NCI-H460 (cell line): Measurements from ENCODE around the gene IRF4. TPM values are rescaled to one million over a fixed set of nuclear protein-coding genes. Genes with fewer than 3 reads are reported as not detected.

Experiments used
- DNase-seq: peaks from one replicate; pipeline ENCODE4 v3.0.0-alpha.2; 2016; ENCODE audit warnings: low read depth; ENCODE audit errors: extremely low read depth
- total RNA-seq: library from RNA; depleted of rRNA; stranded (reverse); fragments of >200 nt; shearing (Covaris generic); gene quantifications from 2 replicates; pipeline ENCODE4 v1.2.3, GENCODE V29; 2014; rRNA removed

Gene IRF4
- total RNA-seq, 1 experiment from 2014 or later: 0.67 TPM

DNA sequence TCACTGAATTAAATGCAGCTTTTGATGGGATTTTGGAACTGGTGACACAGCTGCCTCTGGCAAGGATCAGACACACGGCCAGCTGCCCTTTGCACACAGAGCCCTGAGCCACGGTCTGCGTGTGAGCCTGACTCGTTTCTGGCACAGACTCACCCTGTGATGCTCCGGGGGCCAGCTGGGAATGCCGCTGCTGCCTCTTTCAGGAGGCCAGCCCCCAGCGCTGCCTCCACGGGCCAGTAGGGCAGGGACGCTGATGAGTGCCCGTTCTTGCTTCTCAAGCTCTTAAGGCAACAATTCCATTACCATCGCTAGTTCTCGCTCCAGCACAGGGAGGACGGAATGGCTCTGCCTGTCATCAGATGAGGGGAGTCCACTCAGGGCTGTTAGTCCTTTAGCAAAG, 61.6 kb downstream of the IRF4 start:
- no peak for DNase-seq

DNA sequence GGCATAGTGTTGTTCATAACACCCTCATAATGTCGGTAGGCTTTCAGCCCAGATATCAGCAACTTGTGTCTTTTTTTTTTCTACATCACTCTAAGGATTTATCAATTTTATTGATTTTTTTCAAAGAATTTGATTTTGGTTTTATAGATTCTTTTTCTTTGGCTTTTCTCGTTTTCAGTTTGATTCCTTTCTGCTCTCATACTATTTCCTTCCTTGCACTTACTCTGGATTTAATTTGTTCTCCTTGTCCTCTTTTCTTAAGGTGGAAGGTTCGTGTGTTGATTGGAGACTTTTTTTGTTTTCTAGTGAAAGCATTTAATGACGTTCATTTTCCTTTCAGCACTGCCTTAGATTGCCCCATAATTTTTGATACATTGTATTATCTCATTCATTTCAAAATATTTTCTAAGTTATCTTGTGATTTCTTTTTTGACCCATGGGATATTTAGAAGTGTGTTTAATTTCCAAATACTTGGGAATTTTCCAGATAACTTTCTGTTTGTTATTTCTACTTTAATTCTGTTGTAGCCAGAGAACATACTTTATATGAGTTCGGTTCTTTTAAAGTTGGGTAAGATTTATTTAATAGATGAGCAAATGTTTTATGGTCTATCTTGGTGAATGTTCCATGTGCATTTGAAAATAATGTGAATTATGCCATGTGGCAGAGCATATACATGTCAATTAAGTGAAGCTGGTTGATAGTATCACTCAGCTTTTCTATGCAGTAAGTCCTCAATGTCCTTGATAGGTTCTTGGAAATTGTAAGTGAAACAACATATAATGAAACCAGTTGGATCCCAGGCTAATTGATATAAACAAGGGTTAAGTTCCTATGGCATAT, 62.8 kb downstream of the IRF4 start:
- no peak for DNase-seq

DNA sequence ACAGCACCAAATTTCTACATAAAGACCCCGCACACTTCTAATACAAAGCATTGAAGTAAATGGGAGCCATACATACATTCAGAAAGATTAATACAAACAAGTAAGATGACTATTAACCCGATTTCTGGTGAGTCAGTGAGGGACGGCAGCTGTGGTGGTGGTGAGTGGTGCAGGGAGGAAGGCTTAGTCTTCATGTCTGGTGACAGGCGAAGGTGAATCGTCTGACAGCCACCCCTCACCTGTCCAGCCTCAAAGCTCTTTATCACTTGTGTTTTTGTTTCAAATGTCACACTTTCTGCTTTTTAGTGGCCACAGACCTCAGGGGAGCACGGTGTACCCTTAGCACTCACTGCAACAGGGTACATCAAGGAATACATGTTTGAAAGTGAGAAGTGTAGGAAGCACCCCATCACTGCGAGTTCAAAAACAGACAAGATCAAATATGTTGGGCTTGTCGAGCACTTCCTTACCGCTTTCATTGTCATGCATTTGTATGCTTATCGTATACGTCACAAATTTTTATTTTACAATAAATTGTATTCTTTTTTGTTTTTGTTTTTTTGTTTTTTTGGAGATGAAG, 63.5 kb downstream of the IRF4 start:
- DNase-seq: no peak

DNA sequence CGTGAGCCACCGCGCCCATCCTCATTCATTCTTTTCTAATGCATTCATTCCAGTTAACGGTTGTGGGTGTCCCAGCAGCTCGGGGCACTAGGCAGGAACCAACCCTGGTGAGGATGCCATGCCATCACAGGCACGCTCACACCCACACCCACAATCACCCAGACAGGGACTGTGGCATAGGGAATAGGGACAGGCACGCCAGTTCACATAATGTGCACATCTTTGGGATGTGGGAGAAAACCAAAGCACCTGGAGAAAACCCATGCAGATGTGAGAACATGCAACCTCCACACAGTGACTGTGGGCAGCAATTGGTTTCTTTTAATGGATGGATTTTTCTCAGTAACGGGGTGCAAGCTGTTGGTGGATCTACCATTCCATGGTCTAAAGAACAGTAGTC, 64.3 kb downstream of the IRF4 start:
- no peak for DNase-seq

DNA sequence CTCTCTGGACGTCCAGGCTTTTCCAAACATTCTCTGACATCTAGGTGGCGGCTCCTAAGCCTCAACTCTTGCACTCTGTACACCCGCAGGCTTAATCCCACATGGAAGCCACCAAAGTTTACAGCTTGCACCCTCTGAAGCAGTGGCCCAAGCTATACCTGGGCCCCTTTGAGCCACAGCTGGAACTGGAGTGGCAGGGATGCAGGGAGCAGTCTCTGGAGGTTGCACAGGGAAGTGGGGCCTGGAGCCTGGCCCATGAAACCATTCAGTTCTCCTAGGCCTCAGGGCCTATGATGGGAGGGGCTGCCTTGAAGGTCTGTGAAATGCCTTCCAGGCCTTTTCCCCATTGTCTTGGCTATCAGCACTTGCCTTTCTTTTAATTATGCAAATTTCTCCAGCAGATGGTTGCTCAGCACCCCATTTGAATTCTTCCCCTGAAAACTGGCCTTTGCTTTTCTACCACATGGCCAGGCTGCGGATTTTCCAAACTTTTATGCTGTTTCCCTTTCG, 64.9 kb downstream of the IRF4 start:
- no peak for DNase-seq

DNA sequence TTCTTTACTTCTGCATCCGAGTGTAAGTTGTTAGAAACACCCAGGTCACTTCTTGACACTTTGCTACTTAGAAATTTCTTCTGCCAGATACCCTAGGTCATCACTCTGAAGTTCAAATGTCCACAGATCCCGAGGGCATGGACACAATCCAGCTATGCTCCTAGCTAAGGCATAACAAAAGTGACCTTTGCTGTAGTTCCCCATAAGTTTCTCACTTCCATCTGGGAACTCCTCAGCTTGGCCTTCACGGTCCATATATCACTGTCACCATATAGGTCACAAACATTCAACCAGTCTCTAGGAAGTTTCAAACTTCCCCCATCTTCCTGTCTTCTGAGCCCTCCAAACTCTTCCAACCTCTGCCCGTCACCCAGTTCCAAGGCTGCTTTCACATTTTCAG, 65.3 kb downstream of the IRF4 start:
- no peak for DNase-seq

Other genes with a start within 250 kb of the IRF4 start
- gene DUSP22, start 99.3 kb upstream of the IRF4 start, total RNA-seq: 35.0 and 48.4 TPM in 2 replicates